Stomach (tissue), 4 donors: ENCODE results near the gene HTRA2.

Source experiments
- EP300 ChIP-seq: sonication (generic); formaldehyde crosslinking; IDR thresholded peaks from one replicate; pipeline ENCODE4 v1.6.1; 2017; ENCODE audit warnings: antibody characterized with exemption
- POLR2AphosphoS5 ChIP-seq, 3 donors: sonication (generic); formaldehyde crosslinking; IDR thresholded peaks; one replicate each; pipeline ENCODE4 v1.6.1; 2016; ENCODE audit warnings: antibody characterized with exemption in 3 of 3
- TF ChIP-seq, protein P1 (sequence below), 7 experiments: fragments of 450-650 bp in 4 of 7; fragments of 200-600 bp in 3 of 7; sonication (generic) in 3 of 7; IDR thresholded peaks; one replicate each; pipeline ENCODE4 v1.5.1; 2016 to 2019; ENCODE audit warnings: antibody characterized with exemption in 7 of 7, control low read depth in 2 of 7, mild to moderate bottlenecking in 1 of 7

DNA sequence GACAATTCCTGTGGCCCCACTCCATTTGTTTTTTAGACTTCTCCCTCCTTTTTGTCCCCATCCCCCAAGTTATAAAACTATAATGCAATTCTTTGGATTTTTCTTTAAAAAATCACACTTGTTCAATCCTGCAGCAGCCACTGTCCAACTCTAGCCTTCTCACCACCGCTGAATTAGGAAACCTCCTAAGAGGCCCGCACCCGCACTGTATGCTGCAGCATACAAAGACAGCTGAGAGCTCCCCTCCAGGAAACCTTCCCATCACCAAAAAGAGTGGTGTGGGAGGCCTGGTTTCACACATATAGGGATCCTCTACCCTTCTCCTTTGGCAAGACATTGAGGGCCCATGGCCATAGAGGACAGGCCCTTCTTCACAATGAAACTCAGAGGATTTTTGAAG, 25.1 kb upstream of the HTRA2 start:
- TF ChIP-seq POLR2AphosphoS5 (IDR thresholded peaks at IDR 0.05) (no peak), EP300 (no peak)
- TF ChIP-seq, protein P1, sequence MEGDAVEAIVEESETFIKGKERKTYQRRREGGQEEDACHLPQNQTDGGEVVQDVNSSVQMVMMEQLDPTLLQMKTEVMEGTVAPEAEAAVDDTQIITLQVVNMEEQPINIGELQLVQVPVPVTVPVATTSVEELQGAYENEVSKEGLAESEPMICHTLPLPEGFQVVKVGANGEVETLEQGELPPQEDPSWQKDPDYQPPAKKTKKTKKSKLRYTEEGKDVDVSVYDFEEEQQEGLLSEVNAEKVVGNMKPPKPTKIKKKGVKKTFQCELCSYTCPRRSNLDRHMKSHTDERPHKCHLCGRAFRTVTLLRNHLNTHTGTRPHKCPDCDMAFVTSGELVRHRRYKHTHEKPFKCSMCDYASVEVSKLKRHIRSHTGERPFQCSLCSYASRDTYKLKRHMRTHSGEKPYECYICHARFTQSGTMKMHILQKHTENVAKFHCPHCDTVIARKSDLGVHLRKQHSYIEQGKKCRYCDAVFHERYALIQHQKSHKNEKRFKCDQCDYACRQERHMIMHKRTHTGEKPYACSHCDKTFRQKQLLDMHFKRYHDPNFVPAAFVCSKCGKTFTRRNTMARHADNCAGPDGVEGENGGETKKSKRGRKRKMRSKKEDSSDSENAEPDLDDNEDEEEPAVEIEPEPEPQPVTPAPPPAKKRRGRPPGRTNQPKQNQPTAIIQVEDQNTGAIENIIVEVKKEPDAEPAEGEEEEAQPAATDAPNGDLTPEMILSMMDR (IDR thresholded peaks at IDR 0.05) = no peak
